Measurements from ENCODE around the gene SSBP2.

SSBP2 gene

GRCh38 chr5:81768935-81769452 lies 18.1 kb upstream of the SSBP2 start:
- no peak for TF ChIP-seq CTCF (IDR thresholded peaks at IDR 0.05)
- H3K27ac ChIP-seq: peak overlapping the region in 1 of 2 donors; percentile 51
- no peak overlapping the region for H3K4me3 ChIP-seq
- DNase-seq (ENCODE audit: low spot score): no peak

GRCh38 chr5:81767938-81768337 lies 17.0 kb upstream of the SSBP2 start:
- Histone ChIP-seq H3K4me3 (no peak overlapping the region), H3K27ac (no peak overlapping the region)
- DNase-seq (ENCODE audit: low spot score): no peak
- no peak for TF ChIP-seq CTCF (IDR thresholded peaks at IDR 0.05)

- TF ChIP-seq CTCF (IDR thresholded peaks at IDR 0.05): no peak
- Histone ChIP-seq H3K27ac (no peak overlapping the region), H3K4me3 (no peak overlapping the region)
- no peak for DNase-seq (ENCODE audit: low spot score)
Observed at GRCh38 chr5:81767097-81767496, 16.2 kb upstream of the SSBP2 start.

GRCh38 chr5:81766611-81767010 lies 15.7 kb upstream of the SSBP2 start:
- H3K4me3 ChIP-seq: no peak overlapping the region
- DNase-seq (ENCODE audit: low spot score): no peak
- H3K27ac ChIP-seq: no peak overlapping the region
- TF ChIP-seq CTCF (IDR thresholded peaks at IDR 0.05): no peak

- no peak for TF ChIP-seq CTCF (IDR thresholded peaks at IDR 0.05)
- Histone ChIP-seq H3K27ac (no peak overlapping the region), H3K4me3 (no peak overlapping the region)
- DNase-seq (ENCODE audit: low spot score): no peak
Observed at GRCh38 chr5:81763294-81763928, 12.5 kb upstream of the SSBP2 start.

GRCh38 chr5:81762853-81763252 lies 12.0 kb upstream of the SSBP2 start:
- no peak for DNase-seq (ENCODE audit: low spot score)
- H3K27ac ChIP-seq: no peak overlapping the region
- TF ChIP-seq CTCF (IDR thresholded peaks at IDR 0.05): no peak

GRCh38 chr5:81762401-81762800 lies 11.5 kb upstream of the SSBP2 start:
- Histone ChIP-seq H3K4me3 (no peak overlapping the region), H3K27ac (no peak overlapping the region)
- no peak for TF ChIP-seq CTCF (IDR thresholded peaks at IDR 0.05)
- no peak for DNase-seq (ENCODE audit: low spot score)

More at GRCh38 chr5:81762853-81763252, 12.0 kb upstream of the SSBP2 start:
- no peak overlapping the region for H3K4me3 ChIP-seq

Measured in coronary artery (tissue), 2 donors.